CD4-positive, alpha-beta T cell treated with Interleukin-10 for 1 hour (primary cell): ENCODE results near the gene KCNA5.

ENCODE experiments used
- DNase-seq: peaks from one replicate; pipeline ENCODE4 v3.0.0-alpha.2; 2020

KCNA5 gene

GRCh38 chr12:5030066-5030465 is 13.6 kb upstream of the KCNA5 start:
- DNase-seq = no peak

GRCh38 chr12:5031242-5031641 is 12.4 kb upstream of the KCNA5 start:
- DNase-seq = no peak

- no peak for DNase-seq
Observed at GRCh38 chr12:5031958-5032357, 11.7 kb upstream of the KCNA5 start.

GRCh38 chr12:5032821-5033220 is 10.9 kb upstream of the KCNA5 start:
- DNase-seq = no peak

- DNase-seq = no peak
Observed at GRCh38 chr12:5033883-5034282, 9.8 kb upstream of the KCNA5 start.

- DNase-seq = no peak
Observed at GRCh38 chr12:5034603-5035002, 9.1 kb upstream of the KCNA5 start.

- no peak for DNase-seq
Observed at GRCh38 chr12:5035618-5036017, 8.1 kb upstream of the KCNA5 start.

GRCh38 chr12:5036031-5036430 is 7.6 kb upstream of the KCNA5 start:
- DNase-seq = no peak

- DNase-seq = no peak
Observed at GRCh38 chr12:5037795-5038357, 5.8 kb upstream of the KCNA5 start.

- DNase-seq = no peak
Observed at GRCh38 chr12:5038781-5039311, 4.8 kb upstream of the KCNA5 start.

- no peak for DNase-seq
Observed at GRCh38 chr12:5039815-5040214, 3.9 kb upstream of the KCNA5 start.

- DNase-seq = no peak
Observed at GRCh38 chr12:5040368-5040767, 3.3 kb upstream of the KCNA5 start.

GRCh38 chr12:5044420-5045295 is 979 bp downstream of the KCNA5 start:
- no peak for DNase-seq

- no peak for DNase-seq
Observed at GRCh38 chr12:5047094-5047493, 3.4 kb downstream of the KCNA5 start.

- no peak for DNase-seq
Observed at GRCh38 chr12:5047729-5048128, 4.0 kb downstream of the KCNA5 start.

- DNase-seq = no peak
Observed at GRCh38 chr12:5050542-5050941, 6.9 kb downstream of the KCNA5 start.

GRCh38 chr12:5051334-5051733 is 7.7 kb downstream of the KCNA5 start:
- DNase-seq = no peak

- no peak for DNase-seq
Observed at GRCh38 chr12:5051913-5052312, 8.2 kb downstream of the KCNA5 start.

- DNase-seq = no peak
Observed at GRCh38 chr12:5052348-5052747, 8.7 kb downstream of the KCNA5 start.

- no peak for DNase-seq
Observed at GRCh38 chr12:5059358-5059757, 15.7 kb downstream of the KCNA5 start.

GRCh38 chr12:5060958-5061357 is 17.3 kb downstream of the KCNA5 start:
- DNase-seq = no peak

GRCh38 chr12:5063149-5063548 is 19.5 kb downstream of the KCNA5 start:
- DNase-seq = no peak

- no peak for DNase-seq
Observed at GRCh38 chr12:5064913-5065490, 21.3 kb downstream of the KCNA5 start.

GRCh38 chr12:5066251-5066650 is 22.6 kb downstream of the KCNA5 start:
- DNase-seq = no peak
